ENCODE measurements around the gene MLLT3.
"Not testable (repeated sequence)": the region's sequence is repeated elsewhere in the genome, so short reads cannot be mapped to it uniquely, and the experiment has no call there.

Gene MLLT3

DNA sequence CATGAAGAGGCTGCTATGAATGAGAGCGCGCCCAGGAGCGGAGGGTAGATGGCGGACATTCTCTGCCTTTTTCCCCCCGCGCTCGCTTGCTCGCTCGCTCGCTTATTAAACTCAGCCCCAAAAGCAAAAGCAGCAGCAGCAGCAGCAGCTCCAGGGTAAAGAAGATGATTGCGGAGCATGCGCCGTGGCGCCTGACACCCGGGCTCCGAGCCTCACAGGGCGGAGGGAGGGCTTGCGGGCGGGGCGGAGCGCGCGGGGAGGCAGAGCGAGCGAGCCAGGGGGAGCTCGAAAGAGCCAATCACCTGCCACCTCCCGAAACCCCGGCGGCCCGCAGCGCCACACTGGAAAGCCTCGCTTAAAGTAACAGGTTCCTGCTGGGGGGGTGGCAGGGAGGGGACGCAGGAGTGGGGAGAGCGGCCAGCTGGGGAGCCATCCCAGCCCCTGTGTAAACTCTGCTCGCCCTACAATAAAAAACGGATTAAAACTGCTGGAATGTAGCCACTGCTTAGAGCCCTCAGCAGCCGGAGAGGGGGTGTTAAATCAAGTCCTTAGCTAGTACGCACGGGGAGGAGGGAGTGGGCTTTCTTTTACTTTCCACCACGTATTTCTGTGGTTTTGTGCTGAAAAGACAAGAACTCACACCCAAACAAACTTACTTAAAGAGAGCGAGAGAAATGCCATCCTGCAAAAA is at the start of gene MLLT3:
TSS of gene MLLT3 (minus strand) at position 170 of the 691 bp plus-strand sequence.
- peak; percentile 79 to 80 for ATAC-seq

DNA sequence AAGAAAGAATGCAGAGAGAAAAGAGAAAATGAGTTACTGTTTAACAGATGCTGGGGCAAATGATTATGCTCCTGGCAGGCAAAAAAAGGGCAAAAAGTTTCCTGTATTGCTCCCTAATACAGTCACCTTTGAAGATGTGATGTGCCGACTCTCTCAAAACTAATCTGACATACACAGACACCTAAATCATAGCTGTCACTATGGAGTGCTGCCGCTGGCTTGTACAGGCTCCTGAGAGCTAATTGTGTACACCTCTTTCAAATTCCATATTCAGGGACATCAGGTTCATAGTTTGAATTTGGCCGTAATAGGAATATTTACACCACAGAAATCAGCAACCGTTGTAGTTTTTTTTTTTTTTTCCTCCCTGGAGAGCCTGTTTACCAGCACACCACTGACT is 49.3 kb upstream of the MLLT3 start:
- ATAC-seq, result no peak

DNA sequence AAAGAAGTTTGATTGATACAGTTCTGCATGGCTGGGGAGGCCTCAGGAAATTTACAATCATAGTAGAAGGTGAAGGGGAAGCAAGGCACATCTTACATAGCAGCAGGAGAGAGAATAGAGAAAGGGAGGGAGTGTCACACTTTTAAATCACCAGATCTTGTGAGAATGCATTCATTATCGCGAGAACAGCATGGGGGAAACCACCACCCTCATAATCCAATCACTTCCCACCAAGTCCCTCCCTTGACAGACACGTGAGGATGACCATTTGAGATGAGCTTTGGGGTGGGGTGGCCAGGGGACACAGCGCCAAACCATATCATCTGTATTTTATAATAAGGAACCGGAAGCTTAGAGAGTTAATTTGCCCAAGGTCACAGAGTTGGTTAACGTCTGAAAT is 48.1 kb upstream of the MLLT3 start:
- no peak for ATAC-seq

DNA sequence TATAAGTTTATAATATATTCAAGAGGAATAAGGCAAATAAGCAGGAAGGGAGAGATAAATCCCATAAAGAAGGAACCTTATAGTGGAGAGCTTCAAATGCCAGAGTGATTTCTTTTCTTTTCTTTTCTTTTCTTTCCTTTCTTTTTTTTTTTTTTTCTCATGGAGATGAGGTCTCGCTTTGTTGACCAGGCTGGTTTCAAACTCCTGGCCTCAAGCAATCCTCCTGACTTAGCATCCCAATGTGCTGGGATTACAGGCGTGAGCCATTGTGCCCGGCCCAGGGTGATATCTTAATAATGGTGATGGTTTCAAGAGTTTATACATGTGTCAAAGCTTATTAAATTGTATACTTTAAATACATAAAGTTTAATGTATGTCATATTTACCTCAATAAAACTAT is 42.2 kb upstream of the MLLT3 start:
- ATAC-seq, result no peak

DNA sequence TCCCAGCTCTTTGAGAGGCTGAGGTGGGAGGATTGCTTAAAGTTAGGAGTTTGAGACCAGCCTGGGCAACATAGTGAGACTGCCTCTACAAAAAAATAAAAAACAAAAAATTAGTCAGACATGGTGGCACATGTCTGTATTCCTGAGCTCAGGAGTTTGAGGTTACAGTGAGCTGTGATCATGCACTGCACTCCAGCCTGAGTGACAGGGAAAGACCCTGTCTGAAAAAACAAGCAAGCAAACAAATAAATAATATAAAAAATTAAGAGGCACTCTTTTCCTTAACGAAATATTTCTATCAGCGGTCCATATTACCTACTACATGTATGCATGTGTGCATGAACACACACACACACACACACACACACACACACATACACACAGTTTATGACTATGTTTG is 40.8 kb upstream of the MLLT3 start:
- no peak for ATAC-seq

DNA sequence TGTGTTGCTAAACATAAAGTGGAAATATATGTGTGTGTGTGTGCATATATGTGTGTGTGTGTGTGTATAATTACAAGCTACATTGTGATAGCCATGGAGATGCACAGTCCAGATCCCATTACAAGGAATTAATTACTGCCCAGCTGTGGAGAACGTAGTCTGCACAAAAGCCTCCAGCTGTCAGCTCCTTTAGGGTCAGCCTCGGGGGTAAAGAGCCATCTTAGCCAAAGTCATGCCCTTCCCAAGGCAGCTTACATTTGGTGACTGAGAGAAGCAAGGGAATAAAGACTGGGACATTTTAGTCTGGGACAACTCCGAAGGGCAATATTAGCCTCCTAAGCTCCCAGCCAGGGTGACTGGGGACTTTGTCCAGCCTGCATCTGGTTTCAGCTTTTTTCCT is 39.9 kb upstream of the MLLT3 start:
- no peak for ATAC-seq

DNA sequence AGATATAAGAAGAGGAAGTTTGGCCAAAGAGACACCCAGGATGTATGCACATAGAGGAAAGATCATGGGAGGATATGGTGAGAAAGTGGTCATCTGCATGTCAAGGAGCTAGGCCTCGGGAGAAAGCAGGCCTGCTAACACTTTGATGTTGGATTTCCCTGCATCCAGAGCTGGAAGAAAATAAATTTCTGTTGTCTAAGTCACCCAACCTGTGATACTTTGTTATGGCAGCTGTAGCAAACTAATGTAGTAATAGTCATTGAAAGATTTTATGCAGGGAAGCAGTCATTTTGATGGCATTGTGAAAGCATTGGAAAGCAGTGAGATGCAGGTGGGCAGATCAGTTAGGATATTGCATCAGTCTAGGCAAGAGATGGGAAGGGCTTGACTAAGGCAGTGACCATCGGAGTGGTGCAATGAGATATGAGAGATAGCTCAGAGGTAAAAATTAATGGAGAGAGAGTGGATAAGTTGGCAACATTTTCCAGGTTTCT is 37.2 kb upstream of the MLLT3 start:
- ATAC-seq, result no peak

DNA sequence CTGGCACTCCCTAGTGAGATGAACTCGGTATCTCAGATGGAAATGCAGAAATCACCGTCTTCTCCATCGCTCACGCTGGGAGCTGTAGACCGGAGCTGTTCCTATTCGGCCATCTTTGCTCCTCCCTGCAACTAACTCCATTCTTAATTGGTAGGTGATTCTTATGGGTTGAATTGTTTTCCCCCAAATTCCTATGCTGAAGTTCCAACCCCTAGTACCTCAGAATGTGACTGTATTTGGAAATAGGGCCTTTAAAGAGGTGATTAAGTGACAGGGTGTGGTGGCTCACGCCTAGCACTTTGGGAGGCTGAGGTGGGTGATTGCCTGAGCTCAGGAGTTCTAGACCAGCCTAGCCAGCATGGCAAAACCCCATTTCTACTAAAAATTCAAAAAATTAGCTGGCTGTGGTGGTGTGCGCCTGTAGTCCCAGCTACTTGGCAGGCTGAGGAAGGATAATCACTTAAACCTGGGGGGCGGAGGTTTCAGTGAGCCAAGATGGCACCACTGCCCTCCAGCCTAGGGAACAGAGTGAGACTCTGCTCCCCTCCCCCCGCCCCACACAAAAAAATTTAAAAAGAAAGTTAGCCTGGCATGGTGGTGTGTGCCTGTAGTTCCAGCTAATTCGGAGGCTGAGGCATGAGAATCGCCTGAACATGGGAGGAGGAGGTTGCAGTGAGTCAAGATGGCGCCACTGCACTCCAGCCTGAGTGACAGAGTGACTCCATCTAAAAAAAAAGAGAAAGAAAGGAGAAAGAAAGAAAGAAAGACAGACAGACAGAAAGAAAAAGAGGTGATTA is 36.6 kb upstream of the MLLT3 start:
- no peak for ATAC-seq

DNA sequence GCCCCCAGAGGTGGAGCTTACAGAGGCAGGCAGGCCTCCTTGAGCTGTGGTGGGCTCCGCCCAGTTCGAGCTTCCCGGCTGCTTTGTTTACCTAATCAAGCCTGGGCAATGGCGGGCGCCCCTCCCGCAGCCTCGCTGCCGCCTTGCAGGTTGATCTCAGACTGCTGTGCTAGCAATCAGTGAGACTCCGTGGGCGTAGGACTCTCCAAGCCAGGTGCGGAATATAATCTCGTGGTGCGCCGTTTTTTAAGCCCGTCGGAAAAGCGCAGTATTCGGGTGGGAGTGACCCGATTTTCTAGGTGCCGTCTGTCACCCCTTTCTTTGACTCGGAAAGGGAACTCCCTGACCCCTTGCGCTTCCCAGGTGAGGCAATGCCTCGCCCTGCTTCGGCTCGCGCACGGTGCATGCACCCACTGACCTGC is 36.0 kb upstream of the MLLT3 start:
- not testable (repeated sequence) for ATAC-seq

DNA sequence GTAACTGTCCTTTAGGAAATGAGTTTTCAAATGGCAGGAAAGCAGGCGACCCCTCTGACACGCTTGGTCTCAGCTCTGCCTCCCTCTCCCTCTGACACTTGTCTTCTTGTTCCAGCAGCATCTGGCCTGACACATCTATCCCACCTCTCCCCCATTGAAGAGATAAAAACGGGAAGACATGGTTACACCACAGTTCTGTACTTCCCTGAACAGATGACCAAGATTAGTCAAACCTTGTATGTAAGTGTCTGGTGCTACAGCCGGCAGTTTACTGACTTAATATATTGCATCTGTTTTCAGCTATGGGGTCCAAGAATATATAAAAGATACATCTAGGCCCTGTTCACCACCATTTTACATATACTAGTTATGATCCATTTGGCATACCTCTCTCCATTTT is 29.6 kb upstream of the MLLT3 start:
- no peak for ATAC-seq

DNA sequence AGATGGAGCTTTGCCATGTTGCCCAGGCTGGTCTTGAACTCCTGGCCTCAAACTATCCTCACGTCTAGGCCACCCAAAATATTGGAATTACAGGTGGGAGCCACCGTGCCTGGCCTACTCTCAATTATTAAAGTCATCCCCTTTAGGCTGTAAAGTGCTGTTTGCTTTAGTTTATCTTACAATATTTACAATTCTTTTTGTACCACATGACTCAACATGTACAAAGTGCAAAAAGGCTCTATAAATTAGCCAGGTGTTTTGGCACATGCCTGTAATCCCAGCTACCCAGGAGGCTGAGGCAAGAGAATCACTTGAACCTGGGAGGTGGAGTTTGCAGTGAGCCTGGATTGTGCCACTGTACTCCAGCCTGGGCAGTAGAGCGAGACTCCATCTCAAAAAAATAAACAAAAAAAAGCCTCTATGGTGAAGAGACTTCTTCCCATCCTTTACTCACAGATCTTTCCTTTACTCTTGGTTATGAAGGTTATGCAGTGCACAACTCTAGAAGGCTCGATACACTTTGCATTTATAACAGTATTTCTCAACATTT is 28.5 kb upstream of the MLLT3 start:
- ATAC-seq, result no peak

DNA sequence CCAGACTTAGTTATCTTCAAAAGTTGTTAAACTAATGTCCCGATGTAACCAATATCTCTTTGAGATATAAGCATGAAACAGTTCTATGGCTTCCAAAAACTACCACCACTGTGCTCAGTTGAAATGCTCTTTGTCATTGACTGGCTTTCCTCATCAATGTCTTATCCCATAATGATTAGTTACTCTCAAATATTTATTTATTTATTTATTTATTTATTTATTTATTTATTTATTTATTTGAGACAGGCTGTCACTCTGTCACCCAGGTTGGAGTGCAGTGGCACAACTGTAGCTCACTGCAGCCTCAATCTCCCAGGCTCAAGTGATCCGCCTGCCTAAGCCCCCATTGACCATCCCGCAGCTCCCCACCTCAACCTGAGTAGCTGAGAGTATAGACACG is 28.0 kb upstream of the MLLT3 start:
- ATAC-seq, result no peak

DNA sequence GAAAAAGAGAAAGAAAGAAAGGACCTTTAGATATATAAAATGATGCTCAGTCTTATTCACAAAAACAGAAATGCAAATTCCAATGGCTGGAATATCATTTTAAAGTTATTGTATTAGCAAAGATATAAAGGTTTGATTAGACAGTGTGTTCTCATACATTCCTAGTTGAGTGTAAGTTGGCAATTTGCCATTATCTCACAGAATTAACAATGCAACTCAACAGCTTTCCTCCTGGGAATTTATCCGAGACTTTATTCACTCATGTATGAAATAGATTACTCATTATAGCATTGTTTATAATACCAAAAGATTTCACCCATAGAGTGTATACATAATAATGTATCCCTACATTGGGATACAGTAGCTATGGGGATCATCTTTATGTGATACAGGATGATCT is 27.1 kb upstream of the MLLT3 start:
- ATAC-seq, result no peak

DNA sequence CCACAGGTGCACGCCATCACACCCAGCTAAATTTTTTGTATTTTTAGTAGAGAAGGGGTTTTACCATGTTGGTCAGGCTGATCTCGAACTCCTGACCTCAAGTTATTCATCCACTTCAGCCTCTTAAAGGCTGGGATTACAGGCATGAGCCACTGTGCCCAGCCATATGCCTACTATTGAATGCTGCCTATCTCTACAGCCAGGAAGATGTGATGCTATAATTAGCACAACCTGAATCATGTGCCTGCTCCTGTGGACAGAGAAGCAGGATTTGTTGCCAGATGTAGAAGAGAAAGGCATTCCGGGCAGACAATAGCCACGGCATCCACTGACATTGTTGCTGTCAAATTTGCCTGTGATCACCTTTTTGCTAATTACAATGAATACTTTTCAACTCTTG is 24.4 kb upstream of the MLLT3 start:
- no peak for ATAC-seq

DNA sequence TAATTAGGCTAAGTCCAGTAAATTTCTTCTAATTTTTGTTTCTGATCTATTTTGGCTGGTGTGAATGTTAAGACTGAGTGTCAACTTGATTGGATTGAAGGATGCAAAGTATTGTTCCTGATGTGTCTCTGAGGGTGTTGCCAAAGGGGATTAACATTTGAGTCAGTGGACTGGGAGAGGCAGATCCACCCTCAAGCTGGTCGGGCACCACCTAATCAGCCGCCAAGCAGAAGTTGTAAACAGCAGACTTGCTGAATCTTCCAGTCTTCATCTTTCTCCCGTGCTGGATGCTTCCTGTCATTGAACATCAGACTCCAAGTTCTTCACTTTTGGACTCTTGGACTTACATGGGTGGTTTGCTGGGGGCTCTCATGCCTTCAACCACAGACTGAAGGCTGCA is 21.4 kb upstream of the MLLT3 start:
- ATAC-seq, result no peak

DNA sequence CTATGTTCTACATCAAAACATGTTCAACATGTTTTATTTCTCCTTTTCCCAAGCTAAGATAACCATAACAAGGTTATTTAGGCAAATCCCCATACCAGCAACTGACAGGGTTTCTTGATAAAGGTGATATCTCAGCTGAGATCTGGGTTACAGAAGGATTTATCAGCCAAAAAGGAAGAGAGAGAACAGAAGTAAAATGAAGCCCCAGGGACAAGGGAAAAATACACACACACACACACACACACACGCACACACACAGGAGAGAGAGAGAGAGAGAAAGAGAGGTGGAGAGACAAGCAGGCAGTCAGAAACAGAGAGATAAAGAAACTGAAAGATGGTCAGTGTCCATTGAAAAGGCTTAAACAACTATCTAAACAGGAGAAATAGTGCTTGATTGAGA is 19.7 kb upstream of the MLLT3 start:
- ATAC-seq, result no peak

DNA sequence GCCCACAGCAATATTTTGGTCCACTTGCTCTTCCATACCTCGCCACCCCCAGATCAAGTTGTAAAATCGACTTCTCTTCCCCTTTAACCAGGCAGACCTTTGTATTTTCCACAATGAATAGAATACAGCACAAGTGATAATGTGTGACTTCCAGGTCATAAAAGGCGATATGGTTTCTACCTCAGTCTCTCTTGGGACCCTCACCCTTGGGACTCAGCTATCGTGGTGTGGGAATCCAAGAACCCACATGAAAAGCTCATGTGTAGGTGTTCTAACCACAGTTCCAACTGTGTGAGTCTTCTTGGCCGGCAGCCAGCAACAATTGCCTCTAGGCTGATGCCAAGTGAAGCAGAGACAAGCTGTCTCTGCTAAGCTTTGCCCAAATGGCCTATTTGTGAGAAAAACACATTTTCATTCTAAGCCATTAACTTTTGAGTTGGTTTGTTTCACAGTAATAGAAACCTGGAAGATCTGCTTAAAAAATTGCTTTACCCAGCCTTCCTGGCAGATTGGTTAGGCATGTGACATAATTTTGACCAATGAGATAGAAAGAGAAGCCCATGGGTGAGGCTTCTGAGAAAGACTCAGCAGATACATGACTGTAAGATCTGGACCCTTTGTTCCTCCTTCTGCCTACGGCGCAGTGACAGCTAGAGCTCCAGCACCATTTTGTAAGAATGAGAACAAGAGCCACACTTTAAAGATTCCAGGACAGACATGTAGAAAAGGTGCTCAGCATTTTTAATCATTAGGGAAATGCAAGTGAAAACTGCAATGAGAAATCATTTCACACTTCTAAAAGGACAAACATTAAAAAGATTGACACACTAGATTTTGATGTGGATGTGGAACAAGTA is 18.3 kb upstream of the MLLT3 start:
- ATAC-seq, result peak; percentile 80 to 81

DNA sequence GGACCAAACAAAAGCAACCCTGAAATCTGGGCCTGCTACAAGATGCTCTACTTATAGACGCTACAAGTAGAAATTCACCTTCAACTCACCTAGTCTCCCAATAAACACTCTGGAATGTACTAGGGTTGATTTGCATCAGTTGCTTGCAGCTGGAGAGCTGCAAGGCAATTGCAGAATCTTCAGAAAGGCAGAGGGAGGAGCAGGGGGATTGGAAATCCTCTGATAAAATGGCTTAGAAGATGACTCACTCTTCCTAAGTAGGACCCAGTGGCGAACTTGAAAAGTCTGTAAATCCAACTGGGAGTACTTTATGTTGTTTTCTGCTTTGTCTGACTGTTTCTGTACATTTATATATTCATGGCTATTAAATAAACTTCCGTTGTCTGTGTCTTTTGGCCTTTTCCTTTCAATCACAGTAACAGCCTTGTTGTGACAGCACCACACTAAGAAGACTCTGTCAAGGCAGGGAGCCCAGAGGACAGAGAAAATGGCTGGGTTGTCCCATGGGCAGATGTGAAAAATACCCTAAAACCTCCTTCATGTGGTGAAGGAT is 14.7 kb upstream of the MLLT3 start:
- ATAC-seq, result no peak

DNA sequence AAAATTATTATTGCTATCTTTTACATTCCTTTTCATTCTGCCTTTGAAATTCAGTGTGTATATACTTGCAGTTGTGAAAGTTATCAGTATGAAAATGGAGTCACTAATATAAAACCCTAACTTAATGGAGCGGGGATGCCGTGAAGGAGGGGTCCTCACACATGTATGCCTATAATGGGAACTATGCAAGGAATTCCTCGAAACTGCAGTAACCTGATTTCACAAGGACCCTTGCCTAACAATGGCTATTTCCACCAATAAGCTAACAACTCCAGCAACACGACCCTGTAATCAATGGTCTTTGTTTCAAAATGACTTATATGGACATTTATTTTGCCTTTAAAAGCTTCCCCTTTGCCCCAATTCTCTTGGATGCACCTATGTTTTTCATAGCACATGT is 12.6 kb upstream of the MLLT3 start:
- no peak for ATAC-seq

DNA sequence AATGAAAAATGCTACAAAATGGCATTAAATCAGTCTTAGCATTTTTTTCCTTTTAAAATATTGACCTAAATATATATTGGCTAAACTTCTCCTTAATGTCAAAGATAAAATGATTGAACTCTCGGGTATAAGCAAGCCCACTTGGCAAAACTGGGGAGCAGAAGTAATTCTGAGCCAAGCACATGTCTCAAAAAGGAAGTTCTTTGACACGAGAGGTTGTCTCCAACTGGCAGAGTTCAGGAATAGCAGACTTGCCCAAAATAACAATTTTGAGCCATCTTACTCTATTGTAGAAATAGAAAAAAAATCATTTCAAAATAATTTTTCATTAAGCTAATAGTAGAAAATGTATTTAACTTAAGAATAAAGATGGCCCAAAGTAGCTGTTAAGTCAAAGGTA is 10.4 kb upstream of the MLLT3 start:
- no peak for ATAC-seq

DNA sequence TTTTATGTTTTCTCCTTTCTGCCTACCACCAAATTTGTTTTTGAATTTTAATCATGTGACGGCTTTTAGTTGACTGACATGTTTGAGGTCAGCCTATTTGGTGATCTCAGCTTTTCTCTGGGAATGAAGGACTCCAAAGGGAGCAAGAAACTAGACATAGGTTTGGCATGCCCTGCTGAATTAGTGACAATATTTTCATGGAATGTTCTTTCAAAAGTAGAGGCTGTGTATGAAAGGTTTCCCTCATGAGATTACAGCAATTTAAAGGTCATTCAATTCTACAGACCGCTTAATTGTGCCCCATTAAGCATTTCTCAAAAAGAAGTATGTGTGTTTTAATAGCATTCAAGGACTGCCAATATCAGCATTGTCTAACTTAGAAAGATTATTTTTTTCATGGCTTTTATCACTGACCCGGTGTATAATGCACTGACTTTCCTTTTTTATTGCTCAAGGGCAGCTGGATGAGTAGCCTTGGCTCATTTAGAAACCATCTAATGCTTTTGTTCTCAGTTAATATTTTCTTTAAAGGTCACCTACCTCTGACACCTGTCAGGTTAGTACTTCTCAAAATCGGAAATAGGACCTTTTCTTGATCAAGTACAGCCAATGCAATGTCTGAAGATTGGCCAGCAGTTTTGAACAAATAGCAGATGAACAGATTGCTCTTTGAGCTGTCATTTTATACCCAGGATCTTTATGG is 8.1 kb upstream of the MLLT3 start:
- no peak for ATAC-seq

DNA sequence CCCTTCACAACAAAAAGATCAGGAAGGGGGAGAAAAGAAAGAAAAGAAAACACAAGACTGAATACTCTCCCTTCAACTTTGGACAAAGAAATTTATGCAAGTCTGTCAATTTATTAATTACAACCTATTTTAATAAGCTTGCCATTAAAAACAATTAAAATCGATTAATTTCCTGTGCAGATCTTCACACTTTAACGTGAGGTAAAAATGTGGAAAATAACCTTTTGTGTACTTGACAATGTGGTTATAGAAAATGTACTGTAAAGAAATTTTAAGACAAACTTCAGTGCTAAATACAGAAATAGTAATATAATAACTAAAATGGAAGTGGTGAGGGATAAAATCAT is 2.7 kb upstream of the MLLT3 start:
- no peak for ATAC-seq

Data from activated CD4-positive, CD25-positive, alpha-beta regulatory T cell treated with anti-CD3 and anti-CD28 coated beads, Interleukin-2, amount 50 U/mL, for 24 hours (primary cell).